Posterior vena cava (tissue), 2 donors: ENCODE data around the gene MAJIN. TPM values are rescaled to one million over a fixed set of nuclear protein-coding genes. Genes with fewer than 3 reads are reported as not detected.

Experiments
- DNase-seq: peaks from one replicate; pipeline ENCODE4 v3.0.0-alpha.2; 2020; ENCODE audit warnings: low spot score
- intact Hi-C, 2 donors: fragments of 100-400 bp; cut with DNase I; formaldehyde crosslinking; loops; one replicate each; pipeline versions ENCODE4 v1.14.1 to v1.14.2; 2022 to 2023
- total RNA-seq, 2 donors: library from RNA; stranded (reverse); fragmentation: NEBNext Ultra II Directional; extraction: Animal tissue kit (Norgen Biotek cat#: 25700); gene quantifications; one replicate each; pipeline ENCODE4 v1.2.1, GENCODE V29; 2021
- donor health status: DM: yes; HTN: yes; CAD: no.
- donor health status: DM: yes; HTN: yes; CAD: no.

MAJIN gene
- total RNA-seq, 2 donors from 2014 or later, result not detected

GRCh38 chr11:64919627-64920026 is 52.3 kb downstream of the MAJIN start:
- no peak for DNase-seq
- intact Hi-C loops, result no loop called here

GRCh38 chr11:64918017-64918416 is 53.9 kb downstream of the MAJIN start:
- intact Hi-C loops, result no loop called here
- DNase-seq, result no peak

GRCh38 chr11:64917663-64917995 is 54.3 kb downstream of the MAJIN start:
- no peak for DNase-seq
- intact Hi-C loops, result no loop called here

DNA sequence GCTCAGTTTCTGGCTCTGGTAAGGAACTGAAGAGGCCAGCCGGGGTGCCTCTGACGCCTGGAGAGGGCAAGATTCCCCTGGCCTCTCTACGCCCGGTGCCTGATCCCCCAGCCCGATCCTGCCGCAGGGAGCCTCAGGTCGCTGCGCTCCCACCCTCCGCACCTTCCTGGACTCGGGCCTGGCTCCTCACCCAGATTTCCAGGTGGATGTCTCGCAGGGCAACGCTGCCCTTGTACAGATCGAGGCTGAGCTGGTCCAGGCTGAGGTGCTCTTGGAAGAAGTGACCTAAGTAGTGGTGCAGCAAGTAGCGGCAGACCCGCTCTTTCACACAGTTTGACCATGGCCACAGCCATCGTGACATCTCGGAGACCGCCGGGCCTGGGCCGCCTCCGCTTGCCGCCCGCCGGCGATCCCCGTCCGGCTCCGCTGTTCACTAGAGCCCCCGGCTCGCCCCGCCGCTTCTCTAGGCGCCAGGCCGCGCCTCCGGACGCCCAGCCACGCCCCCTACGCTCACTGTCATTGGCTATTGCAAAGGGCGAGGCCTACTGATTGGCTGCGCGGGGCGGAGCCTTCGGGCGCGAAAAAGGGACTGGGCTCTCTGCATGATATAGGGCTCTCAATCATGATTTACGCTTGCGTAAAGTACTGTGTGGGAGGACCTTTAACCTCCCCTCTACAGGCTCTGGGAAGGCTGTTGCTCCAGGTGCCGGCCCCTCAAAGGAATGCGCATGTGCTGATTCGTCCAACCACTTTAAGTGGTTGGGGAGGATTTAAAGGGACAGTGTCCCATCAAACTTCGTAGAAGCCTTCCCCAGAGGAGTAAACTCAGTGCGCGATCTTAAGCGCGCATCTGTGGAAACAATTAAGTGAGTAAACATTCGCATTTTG is 54.9 kb downstream of the MAJIN start, which contains the start of gene ATG2A:
Gene ATG2A, minus strand, starts transcription at position 435 of the 888 bp plus-strand sequence. Its CDS starts 74 bp downstream, at position 361.
- peak; percentile 100 for DNase-seq
- intact Hi-C loops, result no loop called here

GRCh38 chr11:64916040-64916774 is 55.7 kb downstream of the MAJIN start:
- DNase-seq, result peak; percentile 84
- intact Hi-C loops, result no loop called here

DNA sequence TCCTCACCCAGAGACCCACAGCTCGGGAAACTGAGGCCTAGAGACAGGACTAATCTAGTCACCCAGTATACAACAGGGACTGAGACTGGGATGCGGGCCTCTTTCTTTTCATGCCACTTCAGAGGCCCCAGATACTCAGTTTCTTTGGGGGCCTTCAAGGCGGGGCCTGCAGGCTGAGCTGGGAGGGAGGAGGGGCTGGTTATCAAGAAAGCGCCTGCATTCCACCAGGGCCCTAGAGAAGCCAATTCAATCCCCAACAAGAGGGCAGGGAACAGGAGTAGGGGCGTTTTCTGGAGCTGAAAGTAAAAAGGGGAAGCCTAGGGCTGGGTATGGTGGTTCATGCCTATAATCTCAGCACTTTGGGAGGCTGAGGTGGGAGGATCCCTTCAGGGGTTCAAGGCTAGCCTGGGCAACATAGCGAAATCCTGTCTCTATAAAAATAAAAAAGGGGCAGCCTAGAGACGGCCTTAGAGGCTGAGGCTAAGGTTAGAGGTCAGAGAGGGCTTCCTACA is 56.5 kb downstream of the MAJIN start:
- no peak for DNase-seq
- intact Hi-C loops, result no loop called here

GRCh38 chr11:64914123-64914522 is 57.8 kb downstream of the MAJIN start:
- intact Hi-C loops, result no loop called here
- DNase-seq, result no peak

DNA sequence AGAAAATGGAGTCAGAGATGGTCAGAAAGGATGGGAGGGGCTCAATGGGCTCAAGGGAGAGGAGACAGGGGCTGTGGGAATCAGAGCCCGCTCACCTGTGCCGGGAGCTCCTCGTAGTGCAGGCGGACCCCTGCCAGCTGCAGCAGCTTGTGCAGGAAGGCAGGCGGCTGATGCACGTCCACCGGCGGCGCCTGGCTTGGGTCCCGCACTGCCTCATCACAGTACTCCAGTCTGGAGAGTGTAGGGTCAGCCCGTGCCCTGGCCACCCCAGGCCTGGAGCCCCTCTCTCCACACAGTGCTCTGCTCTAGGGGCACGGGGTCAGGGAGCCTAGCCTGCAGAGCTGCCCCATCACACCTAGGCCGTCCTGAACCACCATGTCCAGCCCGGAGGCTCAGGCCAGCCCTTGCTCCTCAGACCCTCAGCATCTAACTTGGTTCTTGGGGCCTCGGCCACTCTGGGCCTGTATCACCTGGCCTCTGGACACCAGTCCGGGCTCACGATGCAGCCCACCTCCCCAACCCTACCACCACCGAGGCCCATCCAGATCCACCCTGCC is 58.7 kb downstream of the MAJIN start:
- no peak for DNase-seq
- intact Hi-C loops, result no loop called here

- intact Hi-C loops, result no loop called here
- no peak for DNase-seq
These were observed 60.2 kb downstream of the MAJIN start for GRCh38 chr11:64911689-64912088.

DNA sequence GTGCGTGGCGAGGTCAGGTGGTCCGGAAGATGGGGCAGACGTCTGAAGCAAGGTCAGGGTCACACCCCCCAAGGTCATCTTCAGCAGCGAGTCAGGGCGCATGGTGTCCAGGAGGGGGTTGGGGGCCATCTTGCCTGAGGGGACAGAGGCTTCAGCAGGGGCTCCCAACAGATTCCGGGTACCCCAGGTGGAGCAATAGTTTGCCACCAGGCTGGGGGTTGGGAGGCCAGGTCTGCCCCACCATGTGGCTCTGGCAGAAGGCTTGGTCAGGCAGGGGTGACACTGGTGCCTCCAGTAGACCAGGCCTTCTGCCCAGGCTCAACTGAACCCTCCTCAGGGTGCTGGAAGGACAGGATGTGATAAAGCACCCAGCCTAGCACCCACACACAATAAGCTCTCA is 60.8 kb downstream of the MAJIN start:
- DNase-seq, result no peak
- intact Hi-C loops, result no loop called here

GRCh38 chr11:64910451-64911093 is 61.3 kb downstream of the MAJIN start:
- DNase-seq, result no peak
- intact Hi-C loops, result no loop called here

DNA sequence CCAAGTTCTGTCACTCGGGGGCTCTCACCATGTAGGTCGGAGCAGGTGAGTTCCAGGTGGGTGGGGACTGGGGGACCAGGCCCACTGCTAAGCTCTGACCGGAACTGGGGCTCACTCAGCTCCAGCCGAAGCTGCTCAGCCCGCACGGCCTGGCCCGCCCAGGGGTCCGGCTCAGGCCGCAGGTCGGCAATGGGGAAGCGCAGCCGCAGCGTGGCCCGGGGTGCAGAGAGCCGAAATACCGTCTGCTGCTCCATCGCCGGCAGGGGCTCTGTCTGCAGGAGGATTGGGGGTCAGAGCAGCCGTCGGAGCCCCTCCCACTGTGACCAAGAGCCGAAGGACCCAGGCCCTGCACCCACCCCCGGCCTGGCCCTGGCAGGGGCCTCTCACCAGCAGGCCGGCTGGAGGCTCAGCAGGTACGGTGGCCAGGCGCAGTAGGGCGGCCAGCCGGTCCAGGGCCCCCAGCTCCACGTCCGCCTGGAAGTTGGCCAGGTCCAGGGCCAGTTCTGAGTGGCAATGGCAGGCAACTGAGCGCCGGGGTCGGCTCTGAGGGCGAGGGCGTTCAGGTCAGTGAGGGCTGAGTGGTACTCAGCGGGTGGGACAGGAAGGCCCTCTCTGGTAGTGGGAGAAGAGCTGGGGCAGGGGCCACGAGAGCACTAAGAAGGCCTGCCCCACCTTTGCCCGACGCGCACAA is 62.1 kb downstream of the MAJIN start:
- no peak for DNase-seq
- intact Hi-C loops, result no loop called here

DNA sequence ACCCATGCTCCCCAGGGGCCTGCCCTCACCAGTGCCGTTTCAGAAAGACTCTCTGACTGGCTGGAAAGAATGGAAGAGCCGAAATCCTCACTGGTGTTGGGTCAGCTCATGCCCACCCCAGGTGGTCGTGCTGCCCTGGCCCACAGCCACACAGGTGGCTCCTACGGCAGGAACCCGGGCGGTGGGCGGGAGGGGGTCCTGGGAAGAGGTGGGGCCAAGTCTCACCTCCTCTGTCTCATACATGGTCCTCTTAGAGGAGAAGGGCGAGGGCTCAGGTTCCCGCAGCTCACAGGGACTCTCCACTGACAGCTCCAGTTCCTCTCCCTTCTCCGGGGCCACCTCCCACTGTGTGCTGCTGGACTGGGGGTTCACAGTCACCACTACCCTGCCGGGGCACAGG is 63.1 kb downstream of the MAJIN start:
- intact Hi-C loops, result loop anchor here in 1 of 2 donors (1.0 kb wide), 1 partner anchor 23 kb away; no protein-coding TSS in a partner anchor
- no peak for DNase-seq

- intact Hi-C loops, result no loop called here
These were observed 65.6 kb downstream of the MAJIN start for GRCh38 chr11:64906314-64906635.

GRCh38 chr11:64905516-64906313 is 66.2 kb downstream of the MAJIN start:
- DNase-seq, result no peak
- intact Hi-C loops, result no loop called here

More at GRCh38 chr11:64906314-64906635, 65.6 kb downstream of the MAJIN start:
- no peak for DNase-seq

DNA sequence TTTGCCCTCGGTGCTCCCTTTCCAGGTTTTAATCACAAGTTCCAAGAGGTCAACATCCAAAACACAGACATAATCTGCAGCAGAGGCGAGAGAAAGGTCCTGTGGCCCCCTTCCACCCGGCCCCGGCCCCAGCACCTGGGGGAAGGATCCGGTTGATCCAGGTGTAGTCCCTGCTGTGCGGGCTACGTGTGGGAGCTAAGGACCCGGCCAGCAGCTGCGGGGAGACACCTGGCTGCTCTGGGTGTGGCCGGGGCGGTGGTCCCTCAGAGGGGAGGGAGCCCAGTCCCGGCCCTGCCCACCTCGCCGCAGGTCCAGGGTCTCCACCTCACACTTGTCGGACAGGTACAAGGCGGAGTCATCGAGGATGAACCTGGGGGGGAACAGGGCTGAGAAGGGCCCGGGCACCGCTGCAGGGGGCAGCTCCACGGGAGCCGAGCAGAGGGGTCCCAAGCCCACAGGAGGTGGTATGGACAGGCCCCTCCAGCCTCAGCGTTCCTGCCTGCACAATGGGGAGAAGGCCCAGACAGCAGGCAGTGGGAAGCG is 68.5 kb downstream of the MAJIN start:
- DNase-seq, result no peak
- intact Hi-C loops, result no loop called here

- DNase-seq, result no peak
- intact Hi-C loops, result no loop called here
These were observed 69.6 kb downstream of the MAJIN start for GRCh38 chr11:64902102-64902900.
